ENCODE results near the gene TMPRSS11E. TPM values are rescaled to one million over a fixed set of nuclear protein-coding genes. Genes with fewer than 3 reads are reported as not detected.

TMPRSS11E gene
- total RNA-seq, 1 experiment from 2014 or later, result not detected

DNA sequence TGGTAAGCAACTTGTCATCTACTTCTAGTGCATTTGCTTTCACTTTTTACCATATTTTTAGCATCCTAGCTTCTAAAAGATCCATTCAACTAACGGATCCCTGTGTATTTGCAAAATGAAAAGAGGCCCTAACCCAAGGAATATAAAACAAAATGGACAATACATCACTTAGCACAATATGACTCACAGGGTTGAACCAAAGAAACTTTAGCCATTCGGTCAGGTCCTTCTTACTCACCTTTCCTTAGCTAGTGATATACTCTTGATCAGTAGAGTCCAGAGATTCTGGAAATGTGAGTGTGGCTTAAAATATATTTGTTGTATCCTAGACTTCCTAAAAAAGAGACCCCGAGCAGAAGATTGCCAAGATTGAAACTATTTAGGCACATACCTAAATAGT lies 19.5 kb downstream of the TMPRSS11E start:
- no peak for DNase-seq (ENCODE audit: unreplicated experiment)
- Mint-ChIP-seq H3K4me1 (ENCODE audit: insufficient read depth, unreplicated experiment) (peaks cover 29% of the 10 kb centered on the region), H3K9me3 (ENCODE audit: unreplicated experiment) (peaks cover 8% of the 10 kb centered on the region), H3K27ac (ENCODE audit: low read depth, unreplicated experiment) (peak overlapping the region; percentile 66), H3K27me3 (ENCODE audit: insufficient read depth, unreplicated experiment) (no peaks in the 10 kb centered on the region), H3K4me3 (ENCODE audit: unreplicated experiment) (no peak overlapping the region), H3K36me3 (ENCODE audit: insufficient read depth, unreplicated experiment) (no peaks in the 10 kb centered on the region)
- TF ChIP-seq, protein P1, sequence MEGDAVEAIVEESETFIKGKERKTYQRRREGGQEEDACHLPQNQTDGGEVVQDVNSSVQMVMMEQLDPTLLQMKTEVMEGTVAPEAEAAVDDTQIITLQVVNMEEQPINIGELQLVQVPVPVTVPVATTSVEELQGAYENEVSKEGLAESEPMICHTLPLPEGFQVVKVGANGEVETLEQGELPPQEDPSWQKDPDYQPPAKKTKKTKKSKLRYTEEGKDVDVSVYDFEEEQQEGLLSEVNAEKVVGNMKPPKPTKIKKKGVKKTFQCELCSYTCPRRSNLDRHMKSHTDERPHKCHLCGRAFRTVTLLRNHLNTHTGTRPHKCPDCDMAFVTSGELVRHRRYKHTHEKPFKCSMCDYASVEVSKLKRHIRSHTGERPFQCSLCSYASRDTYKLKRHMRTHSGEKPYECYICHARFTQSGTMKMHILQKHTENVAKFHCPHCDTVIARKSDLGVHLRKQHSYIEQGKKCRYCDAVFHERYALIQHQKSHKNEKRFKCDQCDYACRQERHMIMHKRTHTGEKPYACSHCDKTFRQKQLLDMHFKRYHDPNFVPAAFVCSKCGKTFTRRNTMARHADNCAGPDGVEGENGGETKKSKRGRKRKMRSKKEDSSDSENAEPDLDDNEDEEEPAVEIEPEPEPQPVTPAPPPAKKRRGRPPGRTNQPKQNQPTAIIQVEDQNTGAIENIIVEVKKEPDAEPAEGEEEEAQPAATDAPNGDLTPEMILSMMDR (IDR thresholded peaks at IDR 0.05; ENCODE audit: unreplicated experiment), result no peak
- no TSS peak for BruUV-seq (replicated peaks)
- POLR2A ChIA-PET, result no interaction called here
- intact Hi-C loops (cut with micrococcal nuclease), result no loop called here
- CTCF ChIA-PET, result interaction anchor here (0.6 to 1.0 kb wide), 4 partner anchors 106 to 703 kb away, joined by 3 to 4 read pairs (median 4); no protein-coding TSS in a partner anchor

DNA sequence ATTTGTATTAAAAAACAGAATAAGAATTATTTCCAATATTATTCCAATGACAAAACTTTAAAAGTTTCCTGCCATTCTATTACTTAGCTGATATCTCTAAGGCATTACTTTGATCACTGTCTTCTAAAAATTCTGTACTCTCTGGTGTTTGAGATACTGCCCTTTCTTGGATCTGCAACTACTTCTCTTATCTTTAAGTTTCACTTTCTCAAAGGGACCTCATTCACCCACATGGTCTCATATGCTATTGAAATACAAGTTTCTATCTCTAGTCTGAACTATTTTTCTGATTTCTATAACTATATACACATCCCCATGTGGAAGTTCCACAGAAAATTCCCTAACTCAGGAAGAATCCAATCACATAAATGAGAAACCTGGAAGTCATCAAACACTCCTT lies 22.2 kb downstream of the TMPRSS11E start:
- ChIA-PET CTCF (interaction anchor here (0.9 kb wide), 1 partner anchor 94 kb away, joined by 5 read pairs; no protein-coding TSS in a partner anchor), POLR2A (no interaction called here)
- no TSS peak for BruUV-seq (replicated peaks)
- H3K36me3 Mint-ChIP-seq (ENCODE audit: insufficient read depth, unreplicated experiment), result no peaks in the 10 kb centered on the region
- H3K4me3 Mint-ChIP-seq (ENCODE audit: unreplicated experiment), result no peak overlapping the region
- intact Hi-C loops (cut with micrococcal nuclease), result no loop called here
- peaks cover 24% of the 10 kb centered on the region for H3K4me1 Mint-ChIP-seq (ENCODE audit: insufficient read depth, unreplicated experiment)
- H3K27ac Mint-ChIP-seq (ENCODE audit: low read depth, unreplicated experiment), result no peak overlapping the region
- no peak for DNase-seq (ENCODE audit: unreplicated experiment)
- peaks cover 8% of the 10 kb centered on the region for H3K9me3 Mint-ChIP-seq (ENCODE audit: unreplicated experiment)
- no peaks in the 10 kb centered on the region for H3K27me3 Mint-ChIP-seq (ENCODE audit: insufficient read depth, unreplicated experiment)
- TF ChIP-seq, protein P1 (IDR thresholded peaks at IDR 0.05; ENCODE audit: unreplicated experiment), result no peak

DNA sequence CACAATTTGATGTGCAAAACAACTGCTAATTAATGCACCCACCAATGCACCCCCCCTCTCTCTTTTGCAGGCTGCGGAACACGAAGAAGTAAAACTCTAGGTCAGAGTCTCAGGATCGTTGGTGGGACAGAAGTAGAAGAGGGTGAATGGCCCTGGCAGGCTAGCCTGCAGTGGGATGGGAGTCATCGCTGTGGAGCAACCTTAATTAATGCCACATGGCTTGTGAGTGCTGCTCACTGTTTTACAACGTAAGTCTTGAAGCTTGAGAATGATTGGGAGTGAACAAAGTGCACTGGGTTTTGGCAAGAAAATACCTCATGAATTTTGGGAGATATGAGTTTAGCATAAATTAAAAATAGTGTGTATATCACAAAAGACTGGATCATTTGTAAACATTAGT lies 28.9 kb downstream of the TMPRSS11E start:
- no peaks in the 10 kb centered on the region for H3K9me3 Mint-ChIP-seq (ENCODE audit: unreplicated experiment)
- peaks cover 7% of the 10 kb centered on the region for H3K4me1 Mint-ChIP-seq (ENCODE audit: insufficient read depth, unreplicated experiment)
- no peak overlapping the region for H3K27ac Mint-ChIP-seq (ENCODE audit: low read depth, unreplicated experiment)
- no peaks in the 10 kb centered on the region for H3K27me3 Mint-ChIP-seq (ENCODE audit: insufficient read depth, unreplicated experiment)
- intact Hi-C loops (cut with micrococcal nuclease), result no loop called here
- CTCF ChIA-PET, result interaction anchor here (0.6 kb wide), 1 partner anchor 12 kb away, joined by 4 read pairs; no protein-coding TSS in a partner anchor
- DNase-seq (ENCODE audit: unreplicated experiment), result no peak
- no TSS peak for BruUV-seq (replicated peaks)
- no peak overlapping the region for H3K4me3 Mint-ChIP-seq (ENCODE audit: unreplicated experiment)
- TF ChIP-seq, protein P1 (IDR thresholded peaks at IDR 0.05; ENCODE audit: unreplicated experiment), result no peak
- POLR2A ChIA-PET, result no interaction called here
- H3K36me3 Mint-ChIP-seq (ENCODE audit: insufficient read depth, unreplicated experiment), result no peaks in the 10 kb centered on the region

DNA sequence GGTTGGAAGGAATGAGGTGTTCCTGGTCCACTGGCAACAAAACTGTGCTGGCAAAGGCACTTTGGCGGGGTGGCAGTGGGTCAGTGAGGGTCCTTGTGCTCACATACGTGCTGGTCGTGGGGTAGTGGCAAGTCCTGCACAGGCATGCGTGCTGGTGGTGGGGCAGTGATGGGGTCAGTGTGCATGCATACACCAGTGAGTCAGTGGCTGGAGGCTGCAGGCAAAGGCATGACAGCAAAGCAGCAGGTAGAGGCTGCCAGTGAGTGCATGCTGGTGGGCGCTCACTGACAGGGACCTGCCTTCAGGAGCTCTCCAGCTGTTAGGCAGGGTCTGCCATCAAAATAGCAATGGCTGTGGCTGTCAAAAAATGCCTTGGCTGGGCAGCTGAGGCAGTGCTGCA lies 42.1 kb downstream of the TMPRSS11E start:
- TF ChIP-seq, protein P1 (IDR thresholded peaks at IDR 0.05; ENCODE audit: unreplicated experiment), result no peak

More for the DNA sequence above, 42.1 kb downstream of the TMPRSS11E start:
- no peaks in the 10 kb centered on the region for H3K9me3 Mint-ChIP-seq (ENCODE audit: unreplicated experiment)
- ChIA-PET CTCF (interaction anchor here (0.5 to 3.9 kb wide), 2 partner anchors 9 to 710 kb away, joined by 4 to 26 read pairs; no protein-coding TSS in a partner anchor), POLR2A (no interaction called here)
- no peak for DNase-seq (ENCODE audit: unreplicated experiment)
- BruUV-seq (replicated peaks), result no TSS peak
- peaks cover 8% of the 10 kb centered on the region for H3K4me1 Mint-ChIP-seq (ENCODE audit: insufficient read depth, unreplicated experiment)
- no peaks in the 10 kb centered on the region for H3K36me3 Mint-ChIP-seq (ENCODE audit: insufficient read depth, unreplicated experiment)
- no peak overlapping the region for H3K4me3 Mint-ChIP-seq (ENCODE audit: unreplicated experiment)
- no peak overlapping the region for H3K27ac Mint-ChIP-seq (ENCODE audit: low read depth, unreplicated experiment)
- intact Hi-C loops (cut with micrococcal nuclease), result no loop called here
- no peaks in the 10 kb centered on the region for H3K27me3 Mint-ChIP-seq (ENCODE audit: insufficient read depth, unreplicated experiment)
